Activated naive CD4-positive, alpha-beta T cell treated with anti-CD3 and anti-CD28 coated beads, Interleukin-2, amount 50 U/mL, for 72 hours (primary cell): Measurements from ENCODE around the gene CA7. TPM values are rescaled to one million over a fixed set of nuclear protein-coding genes. Genes with fewer than 3 reads are reported as not detected.

Experiments
- ATAC-seq, 2 donors: fragments of 150-1000 bp; cut with Tn5 transposase; 2 replicates each; pipeline ENCODE4 v1.10.0; 2021; ENCODE audit warnings: mild to moderate bottlenecking in 2 of 2, moderate library complexity in 2 of 2
- DNase-seq, 2 donors: peaks; one replicate each; pipeline ENCODE4 v3.0.0; 2021 to 2022; ENCODE audit warnings: low spot score in 2 of 2
- H3K27ac Mint-ChIP-seq, 2 donors: one replicate each; pipeline ENCODE4 v1.8.0; 2022; ENCODE audit warnings: mild to moderate bottlenecking in 2 of 2, mixed read lengths in 2 of 2
- H3K36me3 Mint-ChIP-seq, 2 donors: one replicate each; pipeline ENCODE4 v1.8.0; 2022; ENCODE audit warnings: mixed read lengths in 2 of 2
- H3K9me3 Mint-ChIP-seq, 2 donors: one replicate each; pipeline ENCODE4 v1.8.0; 2022; ENCODE audit warnings: mixed read lengths in 2 of 2
- total RNA-seq, 2 donors: library from RNA; stranded (reverse); gene quantifications; one replicate each; pipeline ENCODE4 v1.2.3, GENCODE V29; 2022

CA7 gene
- total RNA-seq, 2 donors from 2014 or later = not detected

DNA sequence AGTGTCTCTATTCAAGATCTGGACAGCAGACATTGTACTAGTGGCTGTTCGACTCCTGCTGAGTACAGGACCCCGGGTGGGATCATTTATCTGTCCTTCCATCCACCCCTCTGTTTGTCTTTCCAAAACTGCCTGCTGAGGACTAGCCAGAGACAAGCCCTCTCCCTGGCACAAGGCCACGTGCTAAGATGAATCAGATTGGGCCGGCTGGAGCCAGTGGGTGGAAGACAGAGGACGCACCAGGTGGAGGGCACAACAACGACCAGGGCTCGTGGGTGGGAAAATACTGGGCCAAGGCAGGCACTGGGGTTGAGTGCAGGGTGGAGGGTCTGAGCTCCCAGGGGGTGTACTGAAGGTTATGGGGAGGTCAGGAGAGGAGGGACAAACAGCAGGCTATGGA is 1.4 kb upstream of the CA7 start:
- H3K27ac Mint-ChIP-seq = no peak overlapping the region
- no peak for ATAC-seq
- DNase-seq = no peak
- H3K9me3 Mint-ChIP-seq = no peaks in the 10 kb centered on the region
- H3K36me3 Mint-ChIP-seq = peaks cover 0 to 4% of the 10 kb centered on the region in 2 donors

DNA sequence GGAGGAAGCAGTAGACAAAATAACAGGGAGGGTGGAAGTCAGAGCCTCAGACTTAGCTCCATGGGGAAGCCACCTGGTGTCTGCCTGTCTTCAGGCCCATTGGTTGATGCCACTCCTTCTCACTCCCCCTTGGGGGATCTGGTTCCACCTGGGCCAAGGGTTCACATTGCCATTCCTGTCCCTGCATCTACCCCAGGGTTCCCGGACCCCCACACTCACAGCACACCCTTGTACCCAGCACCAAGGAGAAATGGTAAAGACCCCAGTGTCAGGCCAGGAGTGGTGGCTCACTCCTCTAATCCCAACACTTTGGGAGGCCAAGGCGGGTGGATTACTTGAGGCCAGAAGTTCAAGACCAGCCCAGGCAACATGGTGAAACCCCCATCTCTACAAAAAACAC is 1.0 kb upstream of the CA7 start:
- Mint-ChIP-seq H3K9me3 (no peaks in the 10 kb centered on the region), H3K36me3 (peaks cover 0 to 4% of the 10 kb centered on the region in 2 donors), H3K27ac (no peak overlapping the region)
- ATAC-seq = no peak
- no peak for DNase-seq

DNA sequence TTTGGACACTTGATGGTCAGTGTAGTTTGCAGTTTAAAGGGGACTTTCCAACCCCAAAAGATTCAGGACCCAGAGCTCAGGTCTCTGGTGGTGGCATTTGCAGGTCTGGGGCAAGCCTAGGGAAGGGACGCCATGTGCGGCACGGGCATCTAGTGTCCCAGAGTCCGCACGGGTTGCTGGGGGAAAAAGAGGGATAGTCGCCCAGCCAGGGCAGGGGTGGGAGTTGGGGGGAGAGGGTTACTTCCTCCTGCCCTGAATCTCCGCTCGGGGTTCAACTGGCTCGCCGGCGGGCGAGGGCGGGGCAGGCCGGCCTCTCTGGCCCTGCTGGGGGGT is 239 bp upstream of the CA7 start:
- ATAC-seq (no peak), DNase-seq (no peak)
- peaks cover 0 to 4% of the 10 kb centered on the region in 2 donors for H3K36me3 Mint-ChIP-seq
- H3K9me3 Mint-ChIP-seq = no peaks in the 10 kb centered on the region
- peak overlapping the region in 1 of 2 donors; percentile 53 for H3K27ac Mint-ChIP-seq

DNA sequence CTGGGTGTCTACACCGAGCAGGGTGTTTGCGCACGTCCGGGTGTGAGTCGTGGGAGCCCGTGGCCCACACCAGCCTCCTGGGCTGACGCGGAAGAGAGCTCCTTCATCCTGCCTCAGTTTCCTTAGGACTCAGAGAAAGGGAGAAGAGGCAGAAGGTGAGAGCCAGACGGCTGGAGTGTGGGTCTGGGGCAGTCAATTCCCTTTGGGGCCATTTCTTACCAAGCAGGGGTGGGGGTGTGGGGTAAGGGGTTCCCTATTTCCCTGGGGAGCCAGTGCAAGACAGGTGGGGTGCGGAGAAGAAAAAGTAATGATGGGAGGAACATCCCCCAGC is 831 bp downstream of the CA7 start:
- no peak overlapping the region for H3K27ac Mint-ChIP-seq
- peaks cover 0 to 4% of the 10 kb centered on the region in 2 donors for H3K36me3 Mint-ChIP-seq
- no peak for ATAC-seq
- H3K9me3 Mint-ChIP-seq = no peaks in the 10 kb centered on the region
- peak in 1 of 2 donors; percentile 47 for DNase-seq

DNA sequence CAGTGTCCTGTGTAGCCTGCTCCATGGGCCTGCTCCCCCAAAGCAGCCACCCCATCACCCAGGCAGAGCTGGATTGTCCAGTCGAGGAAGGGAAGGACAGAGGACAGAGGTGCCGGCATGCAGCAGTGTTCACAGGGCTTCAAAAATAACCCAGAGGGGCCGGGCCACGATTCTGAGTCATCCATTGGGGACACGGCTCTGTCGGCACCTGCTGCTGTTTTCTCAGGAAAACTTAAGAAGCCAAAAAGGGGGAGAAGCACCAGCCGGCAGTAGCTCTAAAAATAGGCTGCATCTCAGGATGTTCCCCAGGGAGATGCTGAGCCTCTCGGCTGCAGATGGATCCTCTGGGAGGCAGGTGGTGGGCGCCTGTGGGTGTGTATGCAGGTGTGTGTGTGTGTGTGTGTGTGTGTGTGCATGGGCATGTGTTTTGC is 1.6 kb downstream of the CA7 start:
- DNase-seq = no peak
- H3K36me3 Mint-ChIP-seq = peaks cover 0 to 4% of the 10 kb centered on the region in 2 donors
- no peaks in the 10 kb centered on the region for H3K9me3 Mint-ChIP-seq
- no peak overlapping the region for H3K27ac Mint-ChIP-seq
- no peak for ATAC-seq

DNA sequence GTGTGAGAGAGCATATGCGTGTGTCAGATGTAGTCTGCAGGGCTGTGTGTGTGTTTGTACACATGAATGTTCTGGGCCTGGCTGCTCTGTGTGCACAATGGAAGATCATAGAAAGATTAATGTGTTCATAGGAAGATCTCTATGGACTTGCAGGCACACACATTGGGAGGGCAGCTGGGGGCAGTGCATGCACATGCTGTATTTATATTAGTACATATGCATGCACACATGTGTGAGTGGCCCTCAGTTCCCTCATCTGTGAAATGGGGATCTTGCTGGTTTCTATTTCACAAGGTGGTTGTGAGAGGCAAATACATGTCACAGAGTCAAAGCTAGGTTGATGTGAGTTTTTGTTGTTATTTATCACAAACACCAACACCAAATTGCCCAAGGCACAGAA is 2.1 kb downstream of the CA7 start:
- Mint-ChIP-seq H3K9me3 (no peaks in the 10 kb centered on the region), H3K27ac (no peak overlapping the region), H3K36me3 (peaks cover 0 to 4% of the 10 kb centered on the region in 2 donors)
- DNase-seq = no peak
- ATAC-seq = no peak

DNA sequence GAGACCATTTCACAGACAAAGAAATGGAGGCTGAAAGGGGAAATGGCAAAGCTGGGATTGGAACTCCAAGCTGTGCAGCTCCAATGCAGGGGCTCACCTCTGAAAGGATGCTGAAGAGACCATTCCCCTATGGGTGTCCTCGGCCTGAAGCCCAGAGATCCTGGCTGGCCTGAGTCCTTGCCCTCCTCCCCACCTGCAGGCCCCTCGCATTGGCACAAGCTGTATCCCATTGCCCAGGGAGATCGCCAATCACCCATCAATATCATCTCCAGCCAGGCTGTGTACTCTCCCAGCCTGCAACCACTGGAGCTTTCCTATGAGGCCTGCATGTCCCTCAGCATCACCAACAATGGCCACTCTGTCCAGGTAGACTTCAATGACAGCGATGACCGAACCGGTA is 2.6 kb downstream of the CA7 start:
- no peak for ATAC-seq
- H3K9me3 Mint-ChIP-seq = no peaks in the 10 kb centered on the region
- DNase-seq = peak in 1 of 2 donors; percentile 50
- peaks cover 0 to 4% of the 10 kb centered on the region in 2 donors for H3K36me3 Mint-ChIP-seq
- no peak overlapping the region for H3K27ac Mint-ChIP-seq

DNA sequence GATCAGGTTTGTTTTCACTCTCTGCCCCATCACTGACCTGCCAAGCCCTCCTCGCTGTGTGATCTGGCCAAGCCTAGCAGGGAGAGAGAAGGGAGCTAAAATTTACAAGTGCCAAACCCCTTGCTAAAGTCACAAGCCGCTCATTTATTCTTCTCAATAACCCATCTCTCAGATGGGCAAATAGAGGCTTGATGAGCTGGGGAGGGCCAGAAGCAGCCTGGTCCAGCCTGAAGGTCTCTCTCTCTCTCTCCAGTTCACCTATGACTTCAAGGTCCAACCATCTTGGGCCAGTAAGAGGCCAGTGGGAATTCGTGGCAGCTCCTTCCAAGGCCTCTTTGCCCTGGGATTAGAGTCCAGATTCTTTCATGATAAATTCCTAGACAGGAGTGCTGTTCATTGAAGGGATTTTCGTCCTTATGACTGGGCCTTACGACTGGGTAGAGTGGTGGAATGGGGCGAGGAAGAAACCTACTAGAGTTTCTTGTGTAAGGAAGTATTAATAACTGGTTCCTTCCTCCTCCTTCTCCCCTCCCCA is 3.4 kb downstream of the CA7 start:
- Mint-ChIP-seq H3K9me3 (no peaks in the 10 kb centered on the region), H3K36me3 (peaks cover 0 to 4% of the 10 kb centered on the region in 2 donors), H3K27ac (no peak overlapping the region)
- DNase-seq = no peak
- no peak for ATAC-seq

DNA sequence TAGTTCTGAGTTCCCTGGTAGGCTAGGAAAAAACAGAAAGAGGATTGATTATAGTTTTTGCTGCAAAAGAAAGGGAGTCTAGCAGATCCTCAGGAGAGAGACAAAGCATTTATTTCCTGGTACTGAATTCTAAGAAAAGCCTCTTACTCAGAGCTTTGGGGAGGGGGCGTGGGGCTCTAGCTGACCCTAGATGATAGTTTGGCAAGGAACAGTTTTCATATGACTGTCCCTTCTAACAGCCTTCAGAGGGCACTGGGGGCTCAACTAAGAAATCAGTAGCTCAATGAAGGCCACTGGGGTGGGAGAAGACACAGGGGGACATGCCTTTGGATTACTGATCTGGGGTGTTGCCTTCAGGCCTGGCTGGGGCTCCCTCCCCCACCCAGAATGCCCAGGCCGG is 4.0 kb downstream of the CA7 start:
- ATAC-seq = peak in 1 of 2 donors; percentile 55
- peak in 1 of 2 donors; percentile 20 for DNase-seq
- Mint-ChIP-seq H3K27ac (peak overlapping the region in 1 of 2 donors; percentile 13), H3K36me3 (peaks cover 0 to 4% of the 10 kb centered on the region in 2 donors), H3K9me3 (no peaks in the 10 kb centered on the region)

DNA sequence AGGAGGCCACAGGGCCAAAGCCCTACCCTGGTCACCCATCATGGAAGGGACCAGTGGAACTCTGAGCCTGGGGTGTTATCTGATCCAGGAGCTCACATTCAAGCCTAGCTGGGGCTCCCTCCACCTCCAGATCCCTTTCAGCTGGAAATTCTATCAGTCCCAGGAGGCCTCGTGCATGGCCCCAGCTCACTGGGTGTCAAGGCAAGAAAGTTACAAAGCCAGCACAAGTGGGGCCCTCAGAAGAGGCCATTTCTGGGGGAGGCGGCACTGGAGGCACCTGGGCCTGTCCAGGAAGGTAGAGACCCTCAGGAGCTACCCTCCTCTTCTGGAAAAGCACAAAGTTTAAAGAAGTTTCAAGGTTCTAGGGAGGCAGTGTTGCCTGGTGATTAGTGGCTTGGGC is 4.8 kb downstream of the CA7 start:
- no peak overlapping the region for H3K27ac Mint-ChIP-seq
- no peak for ATAC-seq
- H3K9me3 Mint-ChIP-seq = no peaks in the 10 kb centered on the region
- peak in 1 of 2 donors; percentile 34 for DNase-seq
- peaks cover 0 to under 1% of the 10 kb centered on the region in 2 donors for H3K36me3 Mint-ChIP-seq

DNA sequence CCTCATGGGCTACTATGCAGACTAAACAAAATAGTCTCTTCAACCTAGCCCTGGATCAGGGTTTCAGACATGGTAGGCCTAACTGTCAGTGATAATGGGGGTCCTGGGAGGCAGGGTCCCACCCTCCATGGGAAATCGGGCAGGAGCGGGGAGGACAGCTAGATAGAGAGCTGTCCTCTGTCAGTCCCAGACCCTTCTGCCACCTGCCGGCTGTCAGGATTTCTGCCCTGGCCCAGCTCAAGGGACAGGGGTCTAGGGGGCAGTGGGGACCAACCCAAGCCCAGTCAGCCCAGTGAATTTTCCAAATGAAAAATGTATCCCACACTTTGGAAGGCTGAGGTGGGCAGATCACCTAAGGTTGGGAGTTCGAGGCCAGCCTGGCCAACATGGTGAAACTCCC is 5.3 kb downstream of the CA7 start:
- H3K27ac Mint-ChIP-seq = no peak overlapping the region
- ATAC-seq = no peak
- no peaks in the 10 kb centered on the region for H3K36me3 Mint-ChIP-seq
- no peaks in the 10 kb centered on the region for H3K9me3 Mint-ChIP-seq
- peak in 1 of 2 donors; percentile 26 for DNase-seq

DNA sequence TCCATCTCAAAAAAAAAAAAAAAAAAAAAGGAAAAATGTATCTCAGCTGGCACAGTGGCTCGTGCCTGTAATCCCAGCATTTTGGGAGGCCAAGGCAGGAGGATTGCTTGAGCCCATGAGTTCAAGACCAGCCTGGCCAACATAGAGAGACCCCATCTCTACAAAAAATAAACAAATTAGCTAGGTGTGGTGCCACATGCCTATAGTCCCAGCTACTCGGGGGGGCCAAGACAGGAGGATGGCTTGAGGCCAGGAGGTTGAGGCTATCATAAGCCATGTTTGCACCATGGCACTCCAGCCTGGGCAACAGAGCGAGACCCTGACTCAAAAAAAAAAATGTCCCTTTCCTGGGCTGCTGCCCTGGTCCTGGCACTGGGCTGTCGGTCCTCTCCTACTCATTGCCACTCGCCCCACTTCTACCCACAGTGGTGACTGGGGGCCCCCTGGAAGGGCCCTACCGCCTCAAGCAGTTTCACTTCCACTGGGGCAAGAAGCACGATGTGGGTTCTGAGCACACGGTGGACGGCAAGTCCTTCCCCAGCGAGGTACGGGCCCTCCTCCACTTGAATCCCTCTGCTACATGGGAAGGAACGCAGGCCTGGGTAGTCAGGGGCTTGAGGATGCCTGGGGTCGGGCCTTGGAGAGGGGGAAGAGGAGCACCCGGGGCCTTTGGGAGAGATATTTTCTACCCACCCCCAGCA is 6.1 kb downstream of the CA7 start:
- H3K27ac Mint-ChIP-seq = peak overlapping the region in 1 of 2 donors; percentile 11
- no peaks in the 10 kb centered on the region for H3K36me3 Mint-ChIP-seq
- ATAC-seq (no peak), DNase-seq (peak in 1 of 2 donors; percentile 34)
- H3K9me3 Mint-ChIP-seq = no peaks in the 10 kb centered on the region

DNA sequence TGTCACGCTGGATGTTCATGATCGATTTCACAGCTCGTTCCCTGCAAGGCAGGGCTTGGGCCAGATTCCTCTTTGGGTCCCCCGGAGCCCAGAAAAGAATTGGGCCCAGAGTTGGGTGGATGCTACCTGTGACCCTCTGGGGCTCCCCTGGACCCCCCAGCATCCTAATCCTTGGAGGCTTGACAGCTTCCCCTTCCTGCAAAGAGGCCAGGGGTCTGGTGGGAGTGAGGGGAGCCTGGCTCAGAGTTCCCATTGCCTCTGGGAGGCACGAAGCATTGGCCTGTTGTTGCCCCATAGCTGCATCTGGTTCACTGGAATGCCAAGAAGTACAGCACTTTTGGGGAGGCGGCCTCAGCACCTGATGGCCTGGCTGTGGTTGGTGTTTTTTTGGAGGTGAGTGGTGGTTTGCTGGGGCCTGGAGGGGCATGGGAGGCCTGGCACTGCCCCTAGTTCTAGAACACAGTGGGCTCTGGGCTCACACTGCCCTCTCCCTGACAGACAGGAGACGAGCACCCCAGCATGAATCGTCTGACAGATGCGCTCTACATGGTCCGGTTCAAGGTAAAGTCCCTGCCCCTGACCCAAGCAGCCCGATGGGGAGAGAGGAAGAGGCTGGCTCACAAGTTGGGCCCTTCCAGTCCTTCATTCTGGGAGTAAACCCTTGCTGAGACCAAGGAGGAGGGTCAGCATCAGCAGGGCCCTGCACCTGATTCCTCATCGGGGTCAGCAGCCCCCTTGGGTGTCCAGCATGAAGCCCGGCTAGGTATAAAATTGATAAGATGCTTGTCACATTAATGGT is 7.2 kb downstream of the CA7 start:
- Mint-ChIP-seq H3K36me3 (no peaks in the 10 kb centered on the region), H3K9me3 (no peaks in the 10 kb centered on the region), H3K27ac (peak overlapping the region in 1 of 2 donors; percentile 11)
- ATAC-seq = no peak
- peak in 1 of 2 donors; percentile 33 for DNase-seq

DNA sequence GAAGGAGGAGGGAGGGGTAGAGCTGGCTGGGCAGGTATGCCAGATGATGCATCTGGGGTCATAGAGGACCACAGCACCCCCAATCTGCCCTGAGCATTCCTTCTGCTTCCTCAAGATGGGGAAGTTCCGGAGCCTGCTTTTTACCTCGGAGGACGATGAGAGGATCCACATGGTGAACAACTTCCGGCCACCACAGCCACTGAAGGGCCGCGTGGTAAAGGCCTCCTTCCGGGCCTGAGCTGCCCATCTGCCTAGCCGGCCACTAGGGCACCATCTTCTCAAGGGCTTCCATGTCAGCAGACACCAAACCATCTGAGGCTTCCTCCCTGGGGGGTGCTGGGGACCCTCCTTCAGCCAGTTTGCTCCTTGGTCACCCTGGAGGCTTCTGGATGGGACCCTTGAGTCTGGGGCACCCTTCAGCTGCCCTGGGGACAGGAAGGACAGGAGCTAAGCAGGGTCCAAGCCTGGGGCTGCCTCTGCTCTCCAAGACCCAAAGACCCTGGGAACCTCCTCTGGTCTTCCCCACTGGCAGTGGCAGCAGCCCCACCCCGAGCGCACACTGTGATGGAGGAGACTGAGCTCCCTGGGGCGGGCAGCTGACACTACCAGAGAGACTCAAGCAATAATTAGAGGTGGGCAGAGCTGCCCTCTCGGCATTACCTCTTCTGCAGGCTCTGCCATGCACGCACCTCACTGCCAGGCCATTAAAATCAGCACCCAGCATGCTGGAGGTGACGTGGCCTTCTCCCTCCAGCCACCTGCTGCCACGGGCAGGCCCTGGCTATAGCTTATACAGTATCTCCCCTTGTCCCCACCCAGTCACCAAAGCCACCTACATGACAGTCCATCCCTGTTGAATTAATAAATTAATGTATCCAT is 9.3 kb downstream of the CA7 start:
- ATAC-seq = no peak
- H3K27ac Mint-ChIP-seq = no peak overlapping the region

DNA sequence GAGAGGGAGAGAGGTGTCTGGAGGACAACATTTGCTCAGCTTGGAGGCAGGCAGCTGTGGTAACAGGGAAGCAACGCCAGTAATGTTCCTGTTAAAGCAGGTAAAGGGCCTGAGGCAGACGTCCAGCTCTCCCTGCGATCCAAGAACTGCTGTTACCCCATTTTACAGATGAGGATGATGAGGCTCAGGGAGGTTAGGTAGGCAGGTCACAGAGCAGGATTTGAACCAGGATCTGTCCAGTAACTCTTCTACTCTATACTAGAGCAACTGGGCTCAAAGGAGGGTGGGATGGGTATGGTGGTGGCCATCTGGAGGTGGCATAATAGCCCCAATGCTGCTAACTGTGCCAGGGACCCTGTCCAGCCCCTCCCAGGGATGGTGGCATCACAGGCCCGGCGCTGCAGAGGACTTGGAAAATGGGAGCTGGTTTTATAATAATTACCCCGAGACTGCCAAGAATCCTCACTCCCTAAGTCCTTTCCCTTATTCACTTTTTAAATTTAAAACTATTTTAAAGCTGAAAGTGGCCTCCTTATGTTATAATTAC is 12.0 kb downstream of the CA7 start:
- no peaks in the 10 kb centered on the region for H3K36me3 Mint-ChIP-seq
- DNase-seq = no peak
- H3K9me3 Mint-ChIP-seq = no peaks in the 10 kb centered on the region
- ATAC-seq = no peak
- no peak overlapping the region for H3K27ac Mint-ChIP-seq

More for the DNA sequence above, 9.3 kb downstream of the CA7 start:
- Mint-ChIP-seq H3K9me3 (no peaks in the 10 kb centered on the region), H3K36me3 (no peaks in the 10 kb centered on the region)
- no peak for DNase-seq

DNA sequence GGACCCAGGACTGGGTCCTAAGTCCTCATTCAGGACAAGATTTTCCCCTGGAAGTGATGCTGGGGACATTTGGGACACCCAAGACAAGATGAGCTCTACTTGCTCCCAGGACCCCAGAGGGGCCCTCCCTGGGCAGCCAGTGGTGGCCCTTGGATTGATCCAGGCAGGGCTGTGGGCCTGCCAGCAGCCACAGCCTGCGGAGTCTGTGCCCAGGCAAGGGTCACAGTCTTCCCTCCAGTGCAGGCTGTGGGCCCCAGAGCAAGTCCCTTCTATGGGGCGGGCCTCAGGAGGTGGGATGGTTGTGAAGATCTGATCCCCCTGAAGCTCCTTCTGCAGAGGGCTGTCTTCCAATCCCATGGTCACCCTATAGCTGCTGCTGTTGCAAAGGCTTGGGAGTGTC is 12.6 kb downstream of the CA7 start:
- DNase-seq = no peak
- Mint-ChIP-seq H3K36me3 (no peaks in the 10 kb centered on the region), H3K9me3 (no peaks in the 10 kb centered on the region), H3K27ac (no peak overlapping the region)
- no peak for ATAC-seq
